ENCODE data around the gene ARHGAP6. TPM values are rescaled to one million over a fixed set of nuclear protein-coding genes. Genes with fewer than 3 reads are reported as not detected.

Gene ARHGAP6
- total RNA-seq, 1 donor from 2014 or later, result 33.6 TPM

GRCh38 chrX:11553594-11553993, 112.1 kb downstream of the ARHGAP6 start:
- no peak overlapping the region for H3K4me3 ChIP-seq
- intact Hi-C loops (cut with DNase I), result no loop called here
- H3K9me3 ChIP-seq, result no peaks in the 10 kb centered on the region
- H3K27me3 ChIP-seq, result no peaks in the 10 kb centered on the region
- H3K27ac ChIP-seq, result no peak overlapping the region
- no peak for TF ChIP-seq CTCF (IDR thresholded peaks at IDR 0.05)
- H3K4me1 ChIP-seq, result no peaks in the 10 kb centered on the region
- no peaks in the 10 kb centered on the region for H3K36me3 ChIP-seq
- no peak for DNase-seq (ENCODE audit: low spot score in 2 of 2)

GRCh38 chrX:11551151-11551550, 114.6 kb downstream of the ARHGAP6 start:
- Histone ChIP-seq H3K4me1 (no peaks in the 10 kb centered on the region), H3K36me3 (no peaks in the 10 kb centered on the region), H3K9me3 (peaks cover 0 to 6% of the 10 kb centered on the region in 2 donors), H3K27me3 (no peaks in the 10 kb centered on the region), H3K4me3 (no peak overlapping the region), H3K27ac (no peak overlapping the region)
- DNase-seq (ENCODE audit: low spot score in 2 of 2), result no peak
- no peak for TF ChIP-seq CTCF (IDR thresholded peaks at IDR 0.05)
- intact Hi-C loops (cut with DNase I), result no loop called here

GRCh38 chrX:11546917-11547316, 118.8 kb downstream of the ARHGAP6 start:
- H3K27me3 ChIP-seq, result no peaks in the 10 kb centered on the region
- intact Hi-C loops (cut with DNase I), result no loop called here
- no peak for DNase-seq (ENCODE audit: low spot score in 2 of 2)
- TF ChIP-seq CTCF (IDR thresholded peaks at IDR 0.05), result no peak
- H3K4me1 ChIP-seq, result no peaks in the 10 kb centered on the region
- peaks cover 0 to 6% of the 10 kb centered on the region in 2 donors for H3K9me3 ChIP-seq
- H3K4me3 ChIP-seq, result no peak overlapping the region
- no peak overlapping the region for H3K27ac ChIP-seq
- no peaks in the 10 kb centered on the region for H3K36me3 ChIP-seq

- Histone ChIP-seq H3K27me3 (no peaks in the 10 kb centered on the region), H3K4me3 (no peak overlapping the region), H3K9me3 (peaks cover 0 to 6% of the 10 kb centered on the region in 2 donors), H3K36me3 (no peaks in the 10 kb centered on the region), H3K4me1 (no peaks in the 10 kb centered on the region), H3K27ac (no peak overlapping the region)
- intact Hi-C loops (cut with DNase I), result no loop called here
- TF ChIP-seq CTCF (IDR thresholded peaks at IDR 0.05), result no peak
- no peak for DNase-seq (ENCODE audit: low spot score in 2 of 2)
Measured at GRCh38 chrX:11543249-11543648, 122.5 kb downstream of the ARHGAP6 start.

- no peaks in the 10 kb centered on the region for H3K36me3 ChIP-seq
- TF ChIP-seq CTCF (IDR thresholded peaks at IDR 0.05), result no peak
- no peak for DNase-seq (ENCODE audit: low spot score in 2 of 2)
- H3K9me3 ChIP-seq, result no peaks in the 10 kb centered on the region
- H3K4me3 ChIP-seq, result no peak overlapping the region
- H3K4me1 ChIP-seq, result no peaks in the 10 kb centered on the region
- no peaks in the 10 kb centered on the region for H3K27me3 ChIP-seq
- no peak overlapping the region for H3K27ac ChIP-seq
- intact Hi-C loops (cut with DNase I), result no loop called here
Measured at GRCh38 chrX:11541510-11541909, 124.2 kb downstream of the ARHGAP6 start.

Data from ascending aorta (tissue), 2 donors.